Measurements from ENCODE around the gene MERTK.
"Not testable (repeated sequence)": the region's sequence is repeated elsewhere in the genome, so short reads cannot be mapped to it uniquely, and the experiment has no call there.

Gene MERTK

GRCh38 chr2:111930875-111931274 lies 32.5 kb downstream of the MERTK start:
- Histone ChIP-seq H3K9me2 (replicated peaks; ENCODE audit: control insufficient read depth, low read length) (no peaks in the 10 kb centered on the region), H4K20me1 (ENCODE audit: control insufficient read depth, insufficient read depth, low read depth, low read length) (no peaks in the 10 kb centered on the region), H3K4me1 (ENCODE audit: control insufficient read depth, low read length) (no peaks in the 10 kb centered on the region), H3K4me3 (ENCODE audit: low read length) (no peak overlapping the region), H3F3A (ENCODE audit: control insufficient read depth, insufficient read depth) (no peaks in the 10 kb centered on the region), H3K4me2 (ENCODE audit: low read length) (no peak overlapping the region), H3K9me3 (ENCODE audit: control insufficient read depth, insufficient read depth, low read length) (no peaks in the 10 kb centered on the region), H3K27me3 (ENCODE audit: control insufficient read depth, low read length) (no peaks in the 10 kb centered on the region; the same call in 1 of the 2 replicates), H3K27ac (ENCODE audit: low read depth, low read length) (no peak overlapping the region), H3K79me2 (ENCODE audit: control insufficient read depth, low read length) (no peaks in the 10 kb centered on the region), H3K36me3 (ENCODE audit: control insufficient read depth, low read length) (no peaks in the 10 kb centered on the region)
- TF ChIP-seq CTCF (IDR thresholded peaks at IDR 0.05; ENCODE audit: low read depth, low read length, poor library complexity, severe bottlenecking) (no peak), EZH2phosphoT487 (IDR thresholded peaks at IDR 0.05; ENCODE audit: borderline replicate concordance, low read length) (no peak)

GRCh38 chr2:111932841-111933291 lies 34.5 kb downstream of the MERTK start:
- H3K9me2 ChIP-seq (replicated peaks; ENCODE audit: control insufficient read depth, low read length) = no peaks in the 10 kb centered on the region
- no peaks in the 10 kb centered on the region for H3K27me3 ChIP-seq (ENCODE audit: control insufficient read depth, low read length)
- no peaks in the 10 kb centered on the region for H4K20me1 ChIP-seq (ENCODE audit: control insufficient read depth, insufficient read depth, low read depth, low read length)
- H3K4me1 ChIP-seq (ENCODE audit: control insufficient read depth, low read length) = no peaks in the 10 kb centered on the region
- no peak overlapping the region for H3K4me3 ChIP-seq (ENCODE audit: low read length)
- no peak for TF ChIP-seq CTCF (IDR thresholded peaks at IDR 0.05; ENCODE audit: low read depth, low read length, poor library complexity, severe bottlenecking)
- no peak for TF ChIP-seq EZH2phosphoT487 (IDR thresholded peaks at IDR 0.05; ENCODE audit: borderline replicate concordance, low read length)
- no peaks in the 10 kb centered on the region for H3K9me3 ChIP-seq (ENCODE audit: control insufficient read depth, insufficient read depth, low read length)
- no peaks in the 10 kb centered on the region for H3F3A ChIP-seq (ENCODE audit: control insufficient read depth, insufficient read depth)
- no peak overlapping the region for H3K4me2 ChIP-seq (ENCODE audit: low read length)
- H3K79me2 ChIP-seq (ENCODE audit: control insufficient read depth, low read length) = no peaks in the 10 kb centered on the region
- no peaks in the 10 kb centered on the region for H3K36me3 ChIP-seq (ENCODE audit: control insufficient read depth, low read length)
- no peak overlapping the region for H3K27ac ChIP-seq (ENCODE audit: low read depth, low read length)

- not testable (repeated sequence) for H3K27me3 ChIP-seq (ENCODE audit: control insufficient read depth, low read length); H3K4me3 ChIP-seq (ENCODE audit: low read length); H3K4me2 ChIP-seq (ENCODE audit: low read length); H4K20me1 ChIP-seq (ENCODE audit: control insufficient read depth, insufficient read depth, low read depth, low read length); H3K79me2 ChIP-seq (ENCODE audit: control insufficient read depth, low read length); H3F3A ChIP-seq (ENCODE audit: control insufficient read depth, insufficient read depth); H3K9me3 ChIP-seq (ENCODE audit: control insufficient read depth, insufficient read depth, low read length); H3K4me1 ChIP-seq (ENCODE audit: control insufficient read depth, low read length); H3K36me3 ChIP-seq (ENCODE audit: control insufficient read depth, low read length); H3K9me2 ChIP-seq (replicated peaks; ENCODE audit: control insufficient read depth, low read length); H3K27ac ChIP-seq (ENCODE audit: low read depth, low read length)
These were observed 35.5 kb downstream of the MERTK start for GRCh38 chr2:111933900-111934299.

GRCh38 chr2:111936881-111937280 lies 38.5 kb downstream of the MERTK start:
- no peaks in the 10 kb centered on the region for H3F3A ChIP-seq (ENCODE audit: control insufficient read depth, insufficient read depth)
- no peak for TF ChIP-seq EZH2phosphoT487 (IDR thresholded peaks at IDR 0.05; ENCODE audit: borderline replicate concordance, low read length)
- TF ChIP-seq CTCF (IDR thresholded peaks at IDR 0.05; ENCODE audit: low read depth, low read length, poor library complexity, severe bottlenecking) = no peak
- H3K4me3 ChIP-seq (ENCODE audit: low read length) = no peak overlapping the region
- no peak overlapping the region for H3K4me2 ChIP-seq (ENCODE audit: low read length)
- no peaks in the 10 kb centered on the region for H3K9me3 ChIP-seq (ENCODE audit: control insufficient read depth, insufficient read depth, low read length)
- H3K27me3 ChIP-seq (ENCODE audit: control insufficient read depth, low read length) = no peaks in the 10 kb centered on the region; the same call in 1 of the 2 replicates
- no peaks in the 10 kb centered on the region for H3K9me2 ChIP-seq (replicated peaks; ENCODE audit: control insufficient read depth, low read length)
- no peaks in the 10 kb centered on the region for H3K79me2 ChIP-seq (ENCODE audit: control insufficient read depth, low read length)
- H3K36me3 ChIP-seq (ENCODE audit: control insufficient read depth, low read length) = no peaks in the 10 kb centered on the region
- H4K20me1 ChIP-seq (ENCODE audit: control insufficient read depth, insufficient read depth, low read depth, low read length) = no peaks in the 10 kb centered on the region
- H3K27ac ChIP-seq (ENCODE audit: low read depth, low read length) = no peak overlapping the region
- H3K4me1 ChIP-seq (ENCODE audit: control insufficient read depth, low read length) = no peaks in the 10 kb centered on the region

All from DOHH2 (cell line).